ENCODE measurements around the gene C3.

GRCh38 chr19:6685962-6686627 lies 34.4 kb downstream of the C3 start:
- TF ChIP-seq POLR2A (IDR thresholded peaks at IDR 0.05) (no peak), CTCF (IDR thresholded peaks at IDR 0.05) (no peak)

Data from Peyer's patch (tissue), 4 donors.